ENCODE measurements around the gene RAB21.
"Not testable (repeated sequence)": the region's sequence is repeated elsewhere in the genome, so short reads cannot be mapped to it uniquely, and the experiment has no call there.

Gene RAB21

GRCh38 chr12:71799106-71799505 lies 44.4 kb downstream of the RAB21 start:
- DNase-seq (ENCODE audit: low read depth) = no peak

GRCh38 chr12:71800177-71800576 lies 45.5 kb downstream of the RAB21 start:
- no peak for DNase-seq (ENCODE audit: low read depth)

GRCh38 chr12:71804505-71804904 lies 49.8 kb downstream of the RAB21 start:
- DNase-seq (ENCODE audit: low read depth) = no peak

DNA sequence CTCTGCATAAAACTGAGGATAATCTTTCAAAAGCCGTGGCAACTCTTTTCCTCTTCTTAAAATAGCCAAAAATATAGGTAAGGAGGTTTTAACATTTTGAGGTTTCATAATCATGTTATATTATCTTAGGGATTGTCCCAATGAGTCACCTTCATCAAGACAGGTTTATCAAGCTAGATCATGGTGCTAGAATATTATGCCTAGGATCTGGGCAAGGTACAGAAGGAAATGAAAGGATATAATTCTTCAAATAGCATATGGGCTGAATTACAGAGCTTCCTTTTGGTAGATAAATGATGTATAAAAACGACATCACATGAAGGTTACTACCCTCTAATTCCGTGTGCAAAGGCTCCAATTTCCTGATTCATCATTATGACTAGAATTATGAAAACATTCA lies 56.3 kb downstream of the RAB21 start:
- no peak for DNase-seq (ENCODE audit: low read depth)

DNA sequence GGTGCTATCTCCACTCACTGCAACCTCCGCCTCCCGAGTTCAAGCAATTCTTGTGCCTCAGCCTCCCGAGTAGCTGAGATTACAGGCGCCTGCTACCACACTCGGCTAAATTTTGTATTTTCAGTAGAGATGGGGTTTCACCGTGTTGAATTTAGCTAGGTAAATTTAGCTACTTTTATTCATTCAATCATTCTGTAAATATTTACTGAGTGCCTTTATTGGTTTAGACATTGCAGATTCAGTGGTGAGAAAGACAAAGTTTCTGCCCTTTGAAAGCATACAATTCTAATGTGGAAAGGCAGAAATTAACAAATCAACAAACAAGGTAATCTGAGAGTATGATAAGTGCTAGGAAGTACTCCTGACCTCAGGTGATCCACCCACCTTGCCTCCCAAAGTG lies 60.6 kb downstream of the RAB21 start:
- not testable (repeated sequence) for DNase-seq (ENCODE audit: low read depth)

DNA sequence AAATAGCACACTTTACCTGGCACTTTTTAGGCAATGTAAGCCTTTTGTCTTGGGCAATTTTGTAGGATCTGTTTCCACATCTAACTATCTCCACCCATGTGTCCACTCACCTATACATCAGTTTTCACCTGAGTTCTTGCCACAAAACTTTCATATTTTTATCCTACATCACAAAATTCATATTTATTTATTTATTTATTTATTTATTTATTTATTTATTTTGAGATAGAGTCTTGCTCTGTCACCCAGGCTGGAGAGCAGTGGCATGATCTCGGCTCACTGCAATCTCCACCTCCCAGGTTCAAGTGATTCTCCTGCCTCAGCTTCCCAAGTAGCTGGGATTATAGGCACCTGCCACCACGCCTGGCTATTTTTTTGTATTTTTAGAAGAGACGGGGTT lies 67.4 kb downstream of the RAB21 start:
- not testable (repeated sequence) for DNase-seq (ENCODE audit: low read depth)

DNA sequence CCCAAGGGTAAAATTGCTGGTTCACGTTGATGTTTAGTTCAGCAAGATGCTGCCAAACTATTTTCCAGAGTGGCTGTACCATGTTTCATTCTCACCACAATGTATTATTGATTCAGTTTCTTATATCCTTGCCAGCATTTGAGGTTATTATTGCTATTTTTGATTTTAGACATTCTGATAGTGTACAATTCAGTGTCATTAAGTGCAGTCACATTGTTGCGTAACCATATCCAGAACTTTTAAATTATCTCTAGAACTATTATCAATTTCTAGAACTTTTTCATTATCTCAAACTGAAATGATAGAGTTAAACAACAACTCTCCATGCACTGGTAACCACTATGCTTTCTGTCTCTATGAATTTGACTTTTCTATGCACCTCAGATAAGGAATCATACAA lies 74.2 kb downstream of the RAB21 start:
- DNase-seq (ENCODE audit: low read depth) = no peak

DNA sequence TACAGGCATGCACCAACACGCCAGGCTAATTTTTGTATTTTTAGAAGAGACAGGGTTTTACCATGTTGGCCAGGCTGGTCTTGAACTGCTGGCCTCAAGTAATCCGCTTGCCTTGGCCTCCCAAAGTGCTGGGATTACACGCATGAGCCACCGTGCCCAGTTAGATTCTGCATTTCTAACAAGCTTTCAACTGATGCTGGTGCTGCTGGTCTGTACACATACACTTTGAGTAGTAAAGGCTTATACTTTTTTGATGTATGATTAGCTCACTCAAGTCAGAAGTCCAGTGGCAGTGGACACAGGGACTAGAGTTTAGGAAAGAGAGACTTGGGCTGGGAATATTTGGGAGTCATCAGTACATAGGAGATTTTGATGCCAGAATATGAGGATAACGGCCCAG lies 82.7 kb downstream of the RAB21 start:
- no peak for DNase-seq (ENCODE audit: low read depth)

DNA sequence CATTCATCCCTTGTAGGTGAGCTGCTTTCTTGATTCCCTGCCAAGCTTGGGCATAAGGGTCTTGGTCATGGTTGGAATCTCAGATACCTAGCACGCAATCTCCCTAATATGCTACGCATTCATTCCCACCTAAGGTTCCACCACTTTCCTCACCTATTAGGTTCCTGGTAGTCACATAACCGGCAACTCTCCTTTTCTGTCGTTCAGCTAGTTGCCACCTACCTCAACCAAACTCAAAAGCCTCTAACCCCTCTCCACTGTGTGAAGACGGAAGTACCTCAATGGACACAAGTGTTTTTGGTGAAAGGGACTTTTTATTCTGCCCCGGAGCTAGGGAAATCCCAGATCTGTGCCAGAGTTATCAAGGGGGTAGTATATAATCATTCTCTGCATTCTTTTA lies 83.6 kb downstream of the RAB21 start:
- DNase-seq (ENCODE audit: low read depth) = no peak

DNA sequence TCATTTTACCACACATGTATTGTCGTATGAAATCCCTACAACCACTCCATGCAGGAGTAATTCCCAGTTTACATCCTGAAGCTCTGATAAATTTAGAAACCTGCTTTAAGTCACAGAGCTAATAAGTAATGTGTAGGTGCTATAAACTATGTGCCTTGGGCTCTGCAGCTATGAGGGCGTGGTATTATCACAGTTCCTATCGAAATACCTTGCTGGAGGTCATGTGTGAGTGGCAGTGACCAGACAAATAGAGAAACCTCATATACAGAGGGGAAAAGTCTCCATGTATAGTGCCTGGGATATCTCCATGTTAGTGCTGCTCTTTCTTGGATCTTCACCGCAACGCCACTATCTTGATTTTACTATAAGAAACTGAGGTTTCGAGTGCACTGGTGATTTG lies 84.0 kb downstream of the RAB21 start:
- no peak for DNase-seq (ENCODE audit: low read depth)

- DNase-seq (ENCODE audit: low read depth) = no peak
Measured at GRCh38 chr12:71840231-71840847, 85.7 kb downstream of the RAB21 start.

DNA sequence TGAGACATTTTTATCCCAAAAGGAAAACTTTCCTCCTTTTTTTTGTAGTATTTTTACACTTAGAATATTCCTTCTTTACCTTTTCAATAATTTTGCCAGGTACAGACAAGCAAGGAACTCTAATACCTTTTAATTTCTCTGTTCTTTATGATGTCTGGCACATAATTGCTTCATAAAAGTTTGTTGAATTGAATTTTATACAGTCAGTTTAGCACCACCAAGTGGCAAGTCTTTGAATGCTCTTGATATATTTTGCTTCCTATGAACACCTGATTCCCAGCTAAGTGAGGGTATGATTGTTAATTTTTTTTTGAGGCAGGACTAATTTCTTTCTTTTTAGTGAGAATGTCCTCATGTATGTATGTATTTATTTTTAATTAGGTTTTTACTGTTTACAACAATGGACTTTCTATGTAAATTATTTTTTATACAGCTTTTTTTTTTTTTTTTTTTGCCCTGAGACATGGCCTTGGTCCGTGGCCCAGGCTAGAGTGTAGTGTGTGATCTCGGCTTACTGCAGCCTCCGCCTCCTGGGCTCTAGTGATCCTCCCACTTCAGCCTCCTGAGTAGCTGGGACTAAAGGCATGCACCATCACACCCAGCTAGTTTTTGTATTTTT lies 91.8 kb downstream of the RAB21 start:
- DNase-seq (ENCODE audit: low read depth) = no peak

DNA sequence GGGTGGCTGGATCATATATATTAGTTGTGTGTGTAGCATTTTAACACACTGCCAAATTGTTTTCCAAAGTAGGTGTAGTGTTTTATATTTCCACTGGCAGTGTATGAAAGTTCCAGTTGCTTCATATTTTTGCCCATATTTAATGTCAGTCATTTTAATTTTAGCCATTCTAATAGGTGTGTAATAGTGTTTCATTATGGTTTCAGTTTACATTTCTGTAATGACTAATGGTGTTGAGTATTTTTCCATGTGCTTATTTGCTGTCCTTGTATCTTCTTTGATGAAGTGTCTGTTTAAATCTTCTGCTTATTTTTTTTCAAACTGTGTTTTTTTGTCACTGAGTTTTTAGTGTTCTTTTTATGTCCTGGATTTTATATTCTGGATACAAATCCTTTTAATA lies 93.5 kb downstream of the RAB21 start:
- no peak for DNase-seq (ENCODE audit: low read depth)

GRCh38 chr12:71849109-71849851 lies 94.6 kb downstream of the RAB21 start:
- DNase-seq (ENCODE audit: low read depth) = no peak

Data from stimulated activated CD8-positive, alpha-beta memory T cell treated with anti-CD3 and anti-CD28 coated beads, Interleukin-15, amount 100 ng/mL, for 24 hours (primary cell).